CD4-positive, alpha-beta T cell treated with Interleukin-10 for 1 hour (primary cell): ENCODE data around the gene GPATCH1.

Source experiments
- DNase-seq: peaks from one replicate; pipeline ENCODE4 v3.0.0-alpha.2; 2020

The GPATCH1 gene

GRCh38 chr19:33064792-33065550 is 16.0 kb upstream of the GPATCH1 start, which contains the start of gene RHPN2:
Gene RHPN2, minus strand, starts transcription at chr19:33064888. Its CDS starts 36 bp downstream, at chr19:33064852.
- peak; percentile 46 for DNase-seq

GRCh38 chr19:33066543-33066942 is 14.4 kb upstream of the GPATCH1 start:
- no peak for DNase-seq

DNA sequence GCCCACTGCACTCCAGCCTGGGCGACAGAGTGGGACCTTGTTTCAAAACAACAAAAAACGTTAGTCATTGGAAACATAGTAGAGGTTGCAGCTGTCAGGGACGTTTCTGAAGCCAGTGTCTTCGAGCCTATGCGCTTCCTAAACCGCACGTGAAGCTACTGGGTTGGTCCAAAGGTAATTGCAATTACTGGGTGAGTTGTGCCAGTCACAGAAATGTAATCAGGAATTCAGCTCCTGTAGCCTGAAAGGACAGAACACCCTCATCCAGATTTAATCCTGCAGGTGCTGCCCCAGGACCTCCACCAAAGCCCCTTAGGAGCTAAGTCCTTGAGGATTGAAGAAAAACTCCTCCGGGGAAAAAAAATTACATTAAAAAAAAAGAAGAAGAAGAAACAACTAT is 13.9 kb upstream of the GPATCH1 start:
- no peak for DNase-seq

DNA sequence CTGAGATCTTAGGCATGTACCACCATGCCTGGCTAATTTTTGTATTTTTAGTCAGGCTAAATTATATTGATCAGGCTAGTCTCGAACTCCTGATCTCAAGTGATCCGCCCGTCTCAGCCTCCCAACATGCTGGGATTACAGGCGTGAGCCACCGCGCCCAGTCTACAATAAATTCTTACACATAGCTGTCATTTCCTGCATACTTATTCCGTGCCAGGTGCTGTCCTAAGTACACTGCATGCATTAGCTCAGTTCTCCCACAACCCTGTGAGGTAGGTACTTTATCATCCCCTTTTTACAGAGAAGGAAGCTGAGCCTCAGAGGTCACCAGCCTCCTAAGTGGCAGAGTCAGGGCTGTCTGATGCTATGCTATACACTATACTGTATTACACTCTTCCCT is 9.1 kb upstream of the GPATCH1 start:
- DNase-seq: no peak

GRCh38 chr19:33075519-33075918 is 5.5 kb upstream of the GPATCH1 start:
- DNase-seq: no peak

DNA sequence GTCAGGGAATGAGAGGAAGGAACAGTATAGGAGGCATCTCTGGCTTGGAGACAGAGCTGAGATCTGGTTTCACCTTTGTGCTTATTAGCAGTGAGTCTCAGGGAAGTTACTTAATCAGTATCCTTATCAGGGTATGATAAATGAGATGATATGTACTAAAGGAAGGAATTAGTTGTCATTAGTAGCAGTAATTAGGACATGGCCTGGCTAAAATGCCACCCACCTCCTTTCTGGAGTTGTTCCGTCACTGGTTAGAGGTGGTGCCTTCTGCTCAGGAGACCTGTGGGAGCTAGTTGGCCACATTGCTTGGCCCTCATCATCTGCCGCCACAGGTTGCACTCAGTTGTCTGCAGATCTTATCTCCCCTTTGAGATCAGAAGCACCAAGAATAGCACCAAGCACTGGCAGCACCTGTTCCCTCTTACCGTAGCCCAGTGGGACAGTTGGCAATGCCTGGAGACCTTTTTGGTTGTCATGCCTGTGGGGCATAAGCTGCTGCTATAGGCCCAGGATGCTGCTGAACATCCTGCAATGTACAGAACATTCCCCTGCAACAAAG is 4.7 kb downstream of the GPATCH1 start:
- no peak for DNase-seq

DNA sequence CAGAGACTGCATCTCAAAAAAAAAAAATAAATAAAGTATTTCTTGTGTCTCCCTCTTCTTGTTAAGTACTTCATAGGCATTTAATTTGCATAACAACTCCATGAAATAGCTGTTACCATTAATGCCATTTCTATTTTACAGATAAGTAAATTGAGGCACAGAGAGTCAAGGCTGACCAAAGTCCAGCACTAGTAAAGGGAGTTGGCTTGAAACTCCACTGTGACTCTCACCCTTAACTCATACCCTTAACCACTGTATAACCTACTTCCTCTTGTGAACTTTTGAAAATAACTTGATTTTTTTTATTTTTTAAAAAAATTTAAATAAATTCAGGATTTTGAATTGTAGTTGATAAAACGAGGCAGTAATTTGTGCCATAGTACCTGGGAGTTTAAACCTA is 6.0 kb downstream of the GPATCH1 start:
- no peak for DNase-seq

- DNase-seq: no peak
Measured at GRCh38 chr19:33089010-33089409, 8.0 kb downstream of the GPATCH1 start.

- no peak for DNase-seq
Measured at GRCh38 chr19:33090179-33090578, 9.2 kb downstream of the GPATCH1 start.

DNA sequence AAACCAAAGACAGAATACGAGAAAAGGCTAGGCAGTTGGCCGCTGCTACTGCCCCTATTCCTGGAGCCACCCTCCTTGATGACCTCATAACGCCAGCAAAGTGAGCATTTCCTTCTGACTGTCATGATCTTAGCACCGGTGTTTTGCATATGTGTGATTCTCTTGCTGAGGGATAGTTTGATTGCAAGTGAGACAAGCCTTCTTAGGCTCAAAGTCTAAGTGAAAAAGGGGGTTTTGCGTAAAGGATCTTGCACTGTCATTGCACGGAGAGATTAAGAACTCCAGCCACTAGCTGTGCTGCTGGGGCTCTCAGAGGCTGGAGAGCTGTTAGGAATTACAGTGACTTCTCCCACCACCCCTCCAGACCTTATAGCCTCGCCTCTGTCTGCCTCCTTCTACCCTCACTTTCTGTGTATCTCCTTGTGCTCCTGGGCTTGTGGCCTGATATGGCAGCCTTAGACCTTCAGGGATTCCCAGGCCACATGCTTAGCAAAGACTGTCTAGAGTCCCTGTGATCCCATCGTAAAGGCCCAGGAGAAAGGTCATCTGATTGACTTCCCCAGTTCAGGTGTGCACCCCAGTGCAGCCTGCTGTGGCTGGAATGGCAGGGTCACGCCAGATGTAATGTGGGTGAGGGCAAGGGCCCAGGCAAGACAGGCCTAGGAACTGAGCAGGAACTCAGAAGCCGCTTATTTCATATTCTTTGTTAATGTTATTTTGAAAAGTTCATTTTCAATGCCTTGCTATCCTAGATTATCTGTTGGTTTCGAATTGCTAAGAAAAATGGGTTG is 12.6 kb downstream of the GPATCH1 start:
- no peak for DNase-seq

DNA sequence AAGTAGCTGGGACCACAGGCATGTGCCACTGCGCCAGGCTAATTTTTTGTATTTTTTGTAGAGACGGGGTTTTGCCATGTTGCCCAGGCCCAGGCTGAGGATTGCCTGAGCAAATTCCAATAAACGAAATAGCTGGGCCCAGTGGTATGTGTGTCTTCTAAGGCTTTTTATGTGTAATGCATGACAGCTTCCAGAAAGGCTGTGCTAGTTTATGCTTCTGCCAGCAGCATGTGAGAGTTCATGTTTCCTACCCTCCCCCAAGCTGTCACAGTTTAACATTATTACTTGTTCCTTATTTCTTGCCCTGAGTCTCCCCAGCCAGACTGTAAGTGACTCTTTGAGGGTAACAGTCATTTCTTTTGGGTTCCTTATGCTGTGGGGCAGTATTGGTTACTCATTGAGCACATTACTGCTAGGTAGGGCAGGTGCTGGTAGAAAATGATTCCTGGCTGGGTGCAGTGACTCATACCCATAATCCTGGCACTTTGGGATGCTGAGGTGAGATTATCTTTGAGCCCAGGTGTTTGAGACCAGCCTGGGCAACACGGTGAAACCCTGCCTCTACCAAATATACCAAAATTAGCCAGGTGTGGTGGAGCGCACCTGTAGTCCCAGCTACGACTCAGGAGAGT is 13.6 kb downstream of the GPATCH1 start:
- no peak for DNase-seq

GRCh38 chr19:33096005-33096404 is 15.0 kb downstream of the GPATCH1 start:
- no peak for DNase-seq

GRCh38 chr19:33098055-33098534 is 17.1 kb downstream of the GPATCH1 start:
- no peak for DNase-seq

- no peak for DNase-seq
Measured at GRCh38 chr19:33100894-33101644, 20.1 kb downstream of the GPATCH1 start.

DNA sequence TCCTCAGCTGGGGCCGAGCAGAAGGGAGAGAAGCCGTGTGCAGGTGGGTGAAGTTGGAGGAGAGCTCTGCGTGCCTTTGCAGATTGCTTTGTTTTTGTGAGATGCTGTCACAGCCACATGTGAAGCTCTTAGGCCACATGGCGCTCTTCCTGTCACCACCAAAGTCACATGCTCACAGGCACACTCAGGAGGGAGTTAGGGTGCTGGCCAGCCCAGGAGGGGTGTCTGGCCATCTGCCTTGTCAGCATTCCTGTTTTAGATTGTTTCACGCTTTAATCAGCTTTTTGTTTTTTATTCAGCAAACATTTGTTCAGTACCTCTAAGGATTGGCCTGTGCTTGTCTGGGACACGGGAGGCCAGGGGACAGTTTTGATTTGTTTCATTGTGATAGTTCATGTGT is 21.9 kb downstream of the GPATCH1 start:
- DNase-seq: no peak

- DNase-seq: no peak
Measured at GRCh38 chr19:33108161-33108560, 27.2 kb downstream of the GPATCH1 start.

GRCh38 chr19:33110137-33110910 is 29.3 kb downstream of the GPATCH1 start:
- DNase-seq: no peak

GRCh38 chr19:33111587-33111986 is 30.6 kb downstream of the GPATCH1 start:
- DNase-seq: no peak

GRCh38 chr19:33114312-33114711 is 33.3 kb downstream of the GPATCH1 start:
- no peak for DNase-seq

- no peak for DNase-seq
Measured at GRCh38 chr19:33117501-33117900, 36.5 kb downstream of the GPATCH1 start.

DNA sequence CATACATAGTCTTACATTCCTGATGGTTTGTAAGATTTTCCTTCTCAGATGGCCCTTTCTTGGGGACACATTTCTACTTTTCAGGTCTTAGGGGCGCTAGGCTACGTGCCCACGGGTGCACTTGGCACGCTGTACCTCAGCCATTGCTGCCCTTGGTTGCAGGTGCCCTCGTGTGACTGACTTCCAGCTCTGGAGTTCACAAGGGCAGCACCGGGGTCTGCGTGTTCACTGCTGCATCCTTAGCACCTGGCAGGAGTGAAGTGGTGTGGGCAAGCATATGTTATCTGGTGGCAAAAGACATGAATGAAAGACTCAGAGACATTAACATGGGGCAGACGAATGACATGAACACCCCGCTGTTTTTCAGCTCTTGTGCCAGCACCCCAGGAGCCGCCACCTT is 37.7 kb downstream of the GPATCH1 start:
- DNase-seq: no peak
